Measurements from ENCODE around the gene USP17L15. TPM values are rescaled to one million over a fixed set of nuclear protein-coding genes. Genes with fewer than 3 reads are reported as not detected.
"Not testable (repeated sequence)": the region's sequence is repeated elsewhere in the genome, so short reads cannot be mapped to it uniquely, and the experiment has no call there.

USP17L15 gene
- total and polyA plus RNA-seq, 5 donors from 2014 or later = not detected

DNA sequence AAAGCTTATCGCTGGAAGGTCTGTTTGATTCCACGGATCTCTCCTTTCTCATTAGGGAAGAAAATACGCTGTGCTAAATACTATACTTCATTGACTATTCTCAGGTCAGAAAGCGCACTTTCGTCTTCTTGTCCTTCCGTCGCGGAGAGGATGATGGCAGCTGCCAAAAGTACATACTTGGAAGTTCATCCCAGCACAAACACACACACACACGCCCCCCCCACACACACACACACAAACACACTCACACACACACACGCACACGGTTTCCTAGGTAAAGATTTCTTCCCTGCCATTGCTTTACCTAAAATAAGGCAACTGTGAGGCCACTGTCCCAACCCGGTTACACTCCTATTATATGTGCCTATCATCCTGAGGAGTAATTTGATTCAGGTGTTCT is 4.3 kb downstream of the USP17L15 start:
- not testable (repeated sequence) for H3K36me3 ChIP-seq (ENCODE audit: control insufficient read depth, insufficient read depth, low read length); H3K27me3 ChIP-seq (ENCODE audit: control insufficient read depth, insufficient read depth, low read length); ATAC-seq (ENCODE audit: low read depth in 2 of 2); H3K36me3 Mint-ChIP-seq; H3K27ac ChIP-seq (ENCODE audit: insufficient read depth, low read length, poor library complexity, severe bottlenecking); H3K4me3 Mint-ChIP-seq; H3K4me1 Mint-ChIP-seq; H3K4me3 ChIP-seq (ENCODE audit: low read depth, low read length); H3K4me1 ChIP-seq (ENCODE audit: control insufficient read depth, insufficient read depth, low read length, poor library complexity, severe bottlenecking); H3K9me3 Mint-ChIP-seq; H3K27ac Mint-ChIP-seq; DNase-seq; H3K9me3 ChIP-seq (ENCODE audit: control insufficient read depth in 2 of 2, low read length in 2 of 2); H3K27me3 Mint-ChIP-seq

DNA sequence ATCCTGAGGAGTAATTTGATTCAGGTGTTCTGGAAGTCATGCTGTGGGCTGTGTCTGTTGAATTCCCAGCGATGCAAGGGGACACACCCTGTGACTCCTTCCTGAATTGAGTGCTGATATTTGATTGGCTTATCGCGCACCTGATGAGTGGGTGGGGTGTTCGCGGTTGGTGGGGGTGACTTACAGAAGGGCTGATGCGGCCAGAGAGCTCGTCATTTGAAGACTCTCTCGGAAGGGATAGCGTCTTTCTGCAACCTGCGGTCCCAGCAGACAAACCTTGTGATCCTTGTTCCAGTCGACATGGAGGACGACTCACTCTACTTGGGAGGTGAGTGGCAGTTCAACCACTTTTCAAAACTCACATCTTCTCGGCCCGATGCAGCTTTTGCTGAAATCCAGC is 9.4 kb downstream of the USP17L15 start, which contains the start of gene USP17L17:
Gene USP17L17, plus strand, starts transcription at position 301 of the 400 bp plus-strand sequence. Its CDS starts 0 bp downstream, at position 301.
- not testable (repeated sequence) for ATAC-seq (ENCODE audit: low read depth in 2 of 2); H3K27me3 Mint-ChIP-seq; H3K4me3 ChIP-seq (ENCODE audit: low read depth, low read length); H3K27ac ChIP-seq (ENCODE audit: insufficient read depth, low read length, poor library complexity, severe bottlenecking); H3K4me1 ChIP-seq (ENCODE audit: control insufficient read depth, insufficient read depth, low read length, poor library complexity, severe bottlenecking); H3K27ac Mint-ChIP-seq; DNase-seq; H3K9me3 ChIP-seq (ENCODE audit: control insufficient read depth in 2 of 2, low read length in 2 of 2); H3K36me3 ChIP-seq (ENCODE audit: control insufficient read depth, insufficient read depth, low read length); H3K9me3 Mint-ChIP-seq; H3K27me3 ChIP-seq (ENCODE audit: control insufficient read depth, insufficient read depth, low read length); H3K36me3 Mint-ChIP-seq; H3K4me1 Mint-ChIP-seq; H3K4me3 Mint-ChIP-seq

DNA sequence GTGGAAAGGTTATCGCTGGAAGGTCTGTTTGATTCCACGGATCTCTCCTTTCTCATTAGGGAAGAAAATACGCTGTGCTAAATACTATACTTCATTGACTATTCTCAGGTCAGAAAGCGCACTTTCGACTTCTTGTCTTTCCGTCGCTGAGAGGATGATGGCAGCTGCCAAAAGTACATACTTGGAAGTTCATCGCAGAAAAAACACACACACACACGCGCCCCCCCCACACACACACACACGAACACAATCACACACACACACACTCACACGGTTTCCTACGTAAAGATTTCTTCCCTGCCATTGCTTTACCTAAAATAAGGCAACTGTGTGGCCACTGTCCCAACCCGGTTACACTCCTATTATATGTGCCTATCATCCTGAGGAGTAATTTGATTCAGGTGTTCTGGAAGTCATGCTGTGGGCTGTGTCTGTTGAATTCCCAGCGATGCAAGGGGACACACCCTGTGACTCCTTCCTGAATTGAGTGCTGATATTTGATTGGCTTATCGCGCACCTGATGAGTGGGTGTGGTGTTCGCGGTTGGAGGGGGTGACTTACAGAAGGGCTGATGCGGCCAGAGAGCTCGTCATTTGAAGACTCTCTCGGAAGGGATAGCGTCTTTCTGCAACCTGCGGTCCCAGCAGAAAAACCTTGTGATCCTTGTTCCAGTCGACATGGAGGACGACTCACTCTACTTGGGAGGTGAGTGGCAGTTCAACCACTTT is 13.9 kb downstream of the USP17L15 start, which contains the start of gene USP17L18:
Gene USP17L18, plus strand, starts transcription at position 678 of the 728 bp plus-strand sequence. Its CDS starts 0 bp downstream, at position 678.
- not testable (repeated sequence) for H3K36me3 ChIP-seq (ENCODE audit: control insufficient read depth, insufficient read depth, low read length); H3K27ac Mint-ChIP-seq; ATAC-seq (ENCODE audit: low read depth in 2 of 2); H3K4me1 Mint-ChIP-seq; H3K9me3 ChIP-seq (ENCODE audit: control insufficient read depth in 2 of 2, low read length in 2 of 2); H3K27ac ChIP-seq (ENCODE audit: insufficient read depth, low read length, poor library complexity, severe bottlenecking); H3K4me3 Mint-ChIP-seq; H3K36me3 Mint-ChIP-seq; H3K27me3 Mint-ChIP-seq; H3K27me3 ChIP-seq (ENCODE audit: control insufficient read depth, insufficient read depth, low read length); H3K4me3 ChIP-seq (ENCODE audit: low read depth, low read length); H3K4me1 ChIP-seq (ENCODE audit: control insufficient read depth, insufficient read depth, low read length, poor library complexity, severe bottlenecking); H3K9me3 Mint-ChIP-seq
- DNase-seq = peak in 1 of 3 donors; percentile 0

DNA sequence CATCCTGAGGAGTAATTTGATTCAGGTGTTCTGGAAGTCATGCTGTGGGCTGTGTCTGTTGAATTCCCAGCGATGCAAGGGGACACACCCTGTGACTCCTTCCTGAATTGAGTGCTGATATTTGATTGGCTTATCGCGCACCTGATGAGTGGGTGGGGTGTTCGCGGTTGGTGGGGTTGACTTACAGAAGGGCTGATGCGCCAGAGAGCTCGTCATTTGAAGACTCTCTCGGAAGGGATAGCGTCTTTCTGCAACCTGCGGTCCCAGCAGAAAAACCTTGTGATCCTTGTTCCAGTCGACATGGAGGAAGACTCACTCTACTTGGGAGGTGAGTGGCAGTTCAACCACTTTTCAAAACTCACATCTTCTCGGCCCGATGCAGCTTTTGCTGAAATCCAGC is 18.9 kb downstream of the USP17L15 start, which contains the start of gene USP17L19:
Gene USP17L19, plus strand, starts transcription at position 301 of the 400 bp plus-strand sequence. Its CDS starts 0 bp downstream, at position 301.
- H3K36me3 ChIP-seq (ENCODE audit: control insufficient read depth, insufficient read depth, low read length); H3K27me3 Mint-ChIP-seq; H3K27me3 ChIP-seq (ENCODE audit: control insufficient read depth, insufficient read depth, low read length); H3K27ac Mint-ChIP-seq; DNase-seq; H3K4me3 ChIP-seq (ENCODE audit: low read depth, low read length); H3K4me3 Mint-ChIP-seq; H3K4me1 ChIP-seq (ENCODE audit: control insufficient read depth, insufficient read depth, low read length, poor library complexity, severe bottlenecking); H3K36me3 Mint-ChIP-seq; H3K4me1 Mint-ChIP-seq; H3K27ac ChIP-seq (ENCODE audit: insufficient read depth, low read length, poor library complexity, severe bottlenecking); H3K9me3 Mint-ChIP-seq; H3K9me3 ChIP-seq (ENCODE audit: control insufficient read depth in 2 of 2, low read length in 2 of 2); ATAC-seq (ENCODE audit: low read depth in 2 of 2): not testable (repeated sequence)

DNA sequence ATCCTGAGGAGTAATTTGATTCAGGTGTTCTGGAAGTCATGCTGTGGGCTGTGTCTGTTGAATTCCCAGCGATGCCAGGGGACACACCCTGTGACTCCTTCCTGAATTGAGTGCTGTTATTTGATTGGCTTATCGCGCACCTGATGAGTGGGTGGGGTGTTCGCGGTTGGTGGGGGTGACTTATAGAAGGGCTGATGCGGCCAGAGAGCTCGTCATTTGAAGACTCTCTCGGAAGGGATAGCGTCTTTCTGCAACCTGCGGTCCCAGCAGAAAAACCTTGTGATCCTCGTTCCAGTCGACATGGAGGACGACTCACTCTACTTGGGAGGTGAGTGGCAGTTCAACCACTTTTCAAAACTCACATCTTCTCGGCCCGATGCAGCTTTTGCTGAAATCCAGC is 23.6 kb downstream of the USP17L15 start, which contains the start of gene USP17L20:
Gene USP17L20, plus strand, starts transcription at position 301 of the 400 bp plus-strand sequence. Its CDS starts 0 bp downstream, at position 301.
- not testable (repeated sequence) for H3K9me3 ChIP-seq (ENCODE audit: control insufficient read depth in 2 of 2, low read length in 2 of 2); H3K36me3 Mint-ChIP-seq; H3K36me3 ChIP-seq (ENCODE audit: control insufficient read depth, insufficient read depth, low read length); H3K27ac Mint-ChIP-seq; H3K4me3 ChIP-seq (ENCODE audit: low read depth, low read length); H3K27ac ChIP-seq (ENCODE audit: insufficient read depth, low read length, poor library complexity, severe bottlenecking); DNase-seq; H3K27me3 Mint-ChIP-seq; ATAC-seq (ENCODE audit: low read depth in 2 of 2); H3K4me3 Mint-ChIP-seq; H3K4me1 ChIP-seq (ENCODE audit: control insufficient read depth, insufficient read depth, low read length, poor library complexity, severe bottlenecking); H3K4me1 Mint-ChIP-seq; H3K27me3 ChIP-seq (ENCODE audit: control insufficient read depth, insufficient read depth, low read length); H3K9me3 Mint-ChIP-seq

DNA sequence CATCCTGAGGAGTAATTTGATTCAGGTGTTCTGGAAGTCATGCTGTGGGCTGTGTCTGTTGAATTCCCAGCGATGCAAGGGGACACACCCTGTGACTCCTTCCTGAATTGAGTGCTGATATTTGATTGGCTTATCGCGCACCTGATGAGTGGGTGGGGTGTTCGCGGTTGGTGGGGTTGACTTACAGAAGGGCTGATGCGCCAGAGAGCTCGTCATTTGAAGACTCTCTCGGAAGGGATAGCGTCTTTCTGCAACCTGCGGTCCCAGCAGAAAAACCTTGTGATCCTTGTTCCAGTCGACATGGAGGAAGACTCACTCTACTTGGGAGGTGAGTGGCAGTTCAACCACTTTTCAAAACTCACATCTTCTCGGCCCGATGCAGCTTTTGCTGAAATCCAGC is 28.4 kb downstream of the USP17L15 start, which contains the start of gene USP17L21:
Gene USP17L21, plus strand, starts transcription at position 301 of the 400 bp plus-strand sequence. Its CDS starts 0 bp downstream, at position 301.
- not testable (repeated sequence) for H3K4me3 Mint-ChIP-seq; H3K36me3 Mint-ChIP-seq; H3K9me3 Mint-ChIP-seq; ATAC-seq (ENCODE audit: low read depth in 2 of 2); H3K36me3 ChIP-seq (ENCODE audit: control insufficient read depth, insufficient read depth, low read length); H3K4me1 Mint-ChIP-seq; H3K4me3 ChIP-seq (ENCODE audit: low read depth, low read length); H3K27me3 Mint-ChIP-seq; H3K27ac Mint-ChIP-seq; H3K4me1 ChIP-seq (ENCODE audit: control insufficient read depth, insufficient read depth, low read length, poor library complexity, severe bottlenecking); H3K27ac ChIP-seq (ENCODE audit: insufficient read depth, low read length, poor library complexity, severe bottlenecking); DNase-seq; H3K27me3 ChIP-seq (ENCODE audit: control insufficient read depth, insufficient read depth, low read length); H3K9me3 ChIP-seq (ENCODE audit: control insufficient read depth in 2 of 2, low read length in 2 of 2)

DNA sequence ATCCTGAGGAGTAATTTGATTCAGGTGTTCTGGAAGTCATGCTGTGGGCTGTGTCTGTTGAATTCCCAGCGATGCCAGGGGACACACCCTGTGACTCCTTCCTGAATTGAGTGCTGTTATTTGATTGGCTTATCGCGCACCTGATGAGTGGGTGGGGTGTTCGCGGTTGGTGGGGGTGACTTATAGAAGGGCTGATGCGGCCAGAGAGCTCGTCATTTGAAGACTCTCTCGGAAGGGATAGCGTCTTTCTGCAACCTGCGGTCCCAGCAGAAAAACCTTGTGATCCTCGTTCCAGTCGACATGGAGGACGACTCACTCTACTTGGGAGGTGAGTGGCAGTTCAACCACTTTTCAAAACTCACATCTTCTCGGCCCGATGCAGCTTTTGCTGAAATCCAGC is 33.1 kb downstream of the USP17L15 start, which contains the start of gene USP17L22:
Gene USP17L22, plus strand, starts transcription at position 301 of the 400 bp plus-strand sequence. Its CDS starts 0 bp downstream, at position 301.
- not testable (repeated sequence) for H3K27me3 ChIP-seq (ENCODE audit: control insufficient read depth, insufficient read depth, low read length); H3K27ac ChIP-seq (ENCODE audit: insufficient read depth, low read length, poor library complexity, severe bottlenecking); H3K4me3 ChIP-seq (ENCODE audit: low read depth, low read length); DNase-seq; H3K27ac Mint-ChIP-seq; H3K4me3 Mint-ChIP-seq; H3K4me1 ChIP-seq (ENCODE audit: control insufficient read depth, insufficient read depth, low read length, poor library complexity, severe bottlenecking); H3K36me3 ChIP-seq (ENCODE audit: control insufficient read depth, insufficient read depth, low read length); H3K36me3 Mint-ChIP-seq; H3K4me1 Mint-ChIP-seq; ATAC-seq (ENCODE audit: low read depth in 2 of 2); H3K27me3 Mint-ChIP-seq; H3K9me3 ChIP-seq (ENCODE audit: control insufficient read depth in 2 of 2, low read length in 2 of 2); H3K9me3 Mint-ChIP-seq

DNA sequence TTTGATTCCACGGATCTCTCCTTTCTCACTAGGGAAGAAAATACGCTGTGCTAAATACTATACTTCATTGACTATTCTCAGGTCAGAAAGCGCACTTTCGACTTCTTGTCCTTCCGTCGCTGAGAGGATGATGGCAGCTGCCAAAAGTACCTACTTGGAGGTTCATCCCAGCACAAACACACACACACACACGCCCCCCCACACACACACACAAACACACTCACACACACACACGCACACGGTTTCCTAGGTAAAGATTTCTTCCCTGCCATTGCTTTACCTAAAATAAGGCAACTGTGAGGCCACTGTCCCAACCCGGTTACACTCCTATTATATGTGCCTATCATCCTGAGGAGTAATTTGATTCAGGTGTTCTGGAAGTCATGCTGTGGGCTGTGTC is 37.5 kb downstream of the USP17L15 start:
- not testable (repeated sequence) for H3K9me3 Mint-ChIP-seq; H3K4me1 Mint-ChIP-seq; H3K36me3 Mint-ChIP-seq; H3K27me3 Mint-ChIP-seq; H3K4me3 ChIP-seq (ENCODE audit: low read depth, low read length); H3K36me3 ChIP-seq (ENCODE audit: control insufficient read depth, insufficient read depth, low read length); H3K9me3 ChIP-seq (ENCODE audit: control insufficient read depth in 2 of 2, low read length in 2 of 2); H3K27ac Mint-ChIP-seq; H3K27me3 ChIP-seq (ENCODE audit: control insufficient read depth, insufficient read depth, low read length); H3K27ac ChIP-seq (ENCODE audit: insufficient read depth, low read length, poor library complexity, severe bottlenecking); H3K4me1 ChIP-seq (ENCODE audit: control insufficient read depth, insufficient read depth, low read length, poor library complexity, severe bottlenecking); DNase-seq; H3K4me3 Mint-ChIP-seq; ATAC-seq (ENCODE audit: low read depth in 2 of 2)
